NCI-H2107 treated with DMSO at 0.1 percent for 48 hours (cell line): ENCODE measurements around the gene LCN2.

Source experiments
- DNase-seq: peaks from one replicate; lab custom pipeline; 2025; ENCODE audit not compliant: unreplicated experiment; lab: John Stamatoyannopoulos, UW

LCN2 gene

GRCh38 chr9:128149951-128150593 is 819 bp downstream of the LCN2 start:
- DNase-seq, result no peak

DNA sequence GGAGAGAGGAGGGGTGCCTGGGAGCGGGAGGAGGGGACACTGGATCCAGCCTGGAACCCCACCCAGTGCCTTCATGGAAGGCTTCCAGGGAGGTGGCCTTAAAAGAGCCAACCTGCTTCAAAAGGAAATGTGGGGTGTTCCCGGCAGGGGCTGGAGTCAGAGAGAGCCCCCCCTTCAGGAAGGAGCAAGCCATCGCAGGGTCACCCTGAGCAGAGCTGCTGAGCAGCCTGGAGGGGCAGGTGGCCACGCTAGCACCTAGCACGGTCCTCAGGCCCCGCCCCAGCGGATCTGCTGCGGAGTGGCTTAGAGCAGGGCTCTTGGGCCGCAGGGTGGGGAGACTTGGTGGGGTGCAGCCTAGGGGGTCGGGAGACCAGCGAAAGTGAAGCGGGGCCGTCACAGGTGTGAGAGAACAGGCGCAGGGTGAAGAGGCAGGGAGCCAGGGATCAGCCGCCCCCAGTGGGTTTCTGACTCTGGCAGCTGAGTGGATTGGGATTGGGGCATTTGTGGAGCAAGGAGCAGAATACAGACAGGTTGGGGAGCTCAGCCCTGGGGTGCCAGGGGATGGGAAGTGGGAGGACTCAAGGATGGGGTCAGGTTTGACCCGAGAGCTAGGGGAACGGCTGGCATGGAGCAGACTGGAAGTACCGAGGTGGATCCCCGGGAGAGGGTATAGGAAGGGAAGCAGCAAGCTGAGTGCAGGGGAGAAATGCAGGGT is 1.5 kb downstream of the LCN2 start:
- DNase-seq, result no peak

DNA sequence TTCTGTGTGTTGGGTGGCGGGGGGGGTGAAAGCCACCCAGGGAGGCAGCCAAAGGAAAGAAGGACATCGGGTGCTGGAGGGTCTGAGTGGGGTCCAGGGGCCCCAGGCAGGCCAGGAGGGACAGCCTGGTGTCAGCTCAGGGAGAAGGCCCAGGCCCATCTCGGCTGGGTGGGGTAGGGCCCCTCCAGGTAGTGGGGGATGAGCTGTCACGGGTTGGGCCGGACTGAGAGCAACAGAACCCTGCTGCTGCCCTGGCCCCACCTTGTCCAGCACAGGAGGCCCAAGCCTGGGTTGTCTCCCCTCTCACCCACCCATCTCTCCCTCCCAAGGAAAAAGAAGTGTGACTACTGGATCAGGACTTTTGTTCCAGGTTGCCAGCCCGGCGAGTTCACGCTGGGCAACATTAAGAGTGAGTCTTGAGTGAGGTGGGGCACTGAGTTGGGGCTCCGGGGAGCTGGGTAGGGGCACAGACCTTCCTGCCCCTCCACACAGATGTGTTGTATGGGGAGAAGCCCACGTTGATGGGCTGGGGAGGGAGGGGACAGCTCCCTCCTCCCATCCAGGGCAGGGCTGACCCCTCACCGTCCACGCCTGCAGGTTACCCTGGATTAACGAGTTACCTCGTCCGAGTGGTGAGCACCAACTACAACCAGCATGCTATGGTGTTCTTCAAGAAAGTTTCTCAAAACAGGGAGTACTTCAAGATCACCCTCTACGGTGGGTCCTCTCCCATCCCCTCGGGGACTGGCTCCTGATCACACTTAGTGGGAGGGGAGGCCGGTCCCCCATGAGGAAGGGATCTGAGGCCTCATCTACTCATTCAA is 2.3 kb downstream of the LCN2 start:
- DNase-seq, result no peak

DNA sequence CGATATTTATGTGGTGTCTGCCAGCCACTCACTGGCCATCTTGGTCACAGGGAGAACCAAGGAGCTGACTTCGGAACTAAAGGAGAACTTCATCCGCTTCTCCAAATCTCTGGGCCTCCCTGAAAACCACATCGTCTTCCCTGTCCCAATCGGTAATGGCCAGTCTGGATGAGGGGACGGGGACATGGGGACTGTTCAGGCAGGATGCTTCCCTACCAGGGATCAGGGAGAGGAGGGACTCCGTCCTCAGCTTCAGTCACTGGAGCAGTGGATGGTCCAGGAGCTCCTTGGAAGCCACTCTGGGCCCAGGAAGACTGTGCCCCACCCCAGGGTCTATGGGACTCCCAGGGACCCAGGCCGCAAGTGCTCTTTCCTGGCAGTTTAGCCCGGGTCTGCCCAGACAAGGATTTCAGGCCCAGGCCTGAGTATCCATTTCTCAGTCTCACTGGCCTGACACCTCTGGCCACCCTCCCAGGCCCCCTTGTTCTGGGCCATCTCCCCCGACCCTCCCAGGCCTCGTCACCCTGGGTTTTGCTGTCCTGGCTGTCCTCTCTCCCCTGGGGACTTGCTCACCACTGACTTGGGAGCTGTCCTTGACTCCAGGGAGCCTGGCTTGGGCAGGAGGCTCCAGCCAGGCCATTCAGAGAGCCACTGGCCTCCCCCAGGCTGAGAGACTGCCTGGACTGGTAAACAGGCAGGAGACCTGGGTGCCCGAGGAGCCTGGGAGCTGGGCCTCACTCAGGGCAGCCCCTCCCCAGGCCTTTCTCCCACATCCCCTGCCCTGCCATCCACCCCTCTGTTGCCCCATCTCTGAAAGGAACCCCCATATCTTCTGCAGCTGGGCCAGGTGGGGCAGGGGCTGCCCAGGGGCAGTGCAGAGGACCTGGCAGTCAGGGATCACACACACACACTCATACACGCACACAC is 3.1 kb downstream of the LCN2 start:
- no peak for DNase-seq

- no peak for DNase-seq
Observed at GRCh38 chr9:128153060-128153946, 4.0 kb downstream of the LCN2 start.

DNA sequence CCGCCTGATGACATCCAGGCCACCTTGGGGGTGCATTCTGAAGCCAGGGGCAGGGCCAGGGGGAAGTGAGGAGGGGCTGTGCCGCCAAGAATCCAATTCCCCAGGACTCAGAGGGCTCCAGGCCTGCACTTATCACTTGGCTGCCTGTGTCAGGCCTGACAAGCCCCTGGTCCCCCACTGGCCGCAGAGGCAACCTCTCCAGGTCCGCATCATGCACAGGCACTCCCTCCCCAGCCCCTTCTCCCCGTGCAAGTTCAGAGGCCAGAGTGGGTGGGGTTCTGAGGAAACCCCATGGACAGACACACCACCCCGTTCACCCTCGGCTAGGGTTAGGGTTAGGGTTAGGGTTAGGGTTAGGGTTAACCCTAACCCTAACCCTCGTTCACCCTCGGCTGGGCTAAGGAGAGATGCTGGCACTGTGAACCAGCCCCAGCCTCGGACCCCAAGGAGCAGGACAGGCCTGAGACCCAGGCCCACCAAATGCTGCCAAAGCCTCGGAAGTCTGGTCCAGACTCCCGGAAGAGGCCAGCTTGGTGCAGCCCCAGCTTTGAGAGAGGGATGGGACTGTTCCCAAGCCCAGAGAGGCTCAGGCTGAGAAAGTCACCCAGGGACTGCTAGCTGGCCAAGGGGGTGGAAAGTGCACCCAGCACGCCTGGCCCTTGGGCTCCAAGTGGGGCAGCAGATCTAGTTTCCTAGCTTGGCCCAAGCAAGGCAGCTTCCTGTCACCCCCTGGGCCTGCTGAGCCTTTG is 4.9 kb downstream of the LCN2 start:
- no peak for DNase-seq

DNA sequence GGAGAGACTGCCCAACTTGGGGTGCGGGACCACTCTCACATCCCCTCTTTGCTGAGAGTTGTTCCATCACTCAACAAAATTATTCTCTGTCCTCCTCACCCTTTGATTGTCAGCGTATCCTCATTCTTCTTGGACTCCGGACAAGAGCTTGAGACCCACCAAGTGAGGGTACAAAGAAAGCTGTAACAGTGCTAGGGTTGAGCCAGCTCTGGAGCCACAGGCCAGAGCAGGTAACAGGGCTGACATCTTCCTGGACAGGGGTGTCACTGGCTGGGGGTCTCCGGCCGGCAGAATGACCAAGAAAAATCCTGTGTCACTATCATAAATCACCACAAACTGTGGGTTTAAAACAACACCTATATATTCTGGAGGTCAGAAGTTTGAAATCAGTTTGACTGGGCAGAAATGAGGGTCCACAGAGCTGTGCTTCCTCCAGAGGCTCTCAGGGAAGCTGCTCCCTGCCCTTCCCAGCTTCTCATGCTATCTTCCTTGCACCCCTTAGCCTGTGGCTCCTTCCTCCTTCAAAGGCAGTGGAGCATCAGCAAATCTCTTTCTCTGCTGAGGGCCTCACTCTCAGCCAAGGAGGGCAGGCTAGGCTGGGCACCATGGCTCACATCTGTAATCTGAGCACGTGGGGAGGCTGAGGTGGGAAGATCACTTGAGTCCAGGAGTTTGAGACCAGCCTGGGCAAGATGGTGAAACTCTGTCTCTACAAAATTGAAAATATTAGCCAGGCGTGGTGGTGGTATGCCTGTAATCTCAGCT is 6.7 kb downstream of the LCN2 start:
- no peak for DNase-seq

DNA sequence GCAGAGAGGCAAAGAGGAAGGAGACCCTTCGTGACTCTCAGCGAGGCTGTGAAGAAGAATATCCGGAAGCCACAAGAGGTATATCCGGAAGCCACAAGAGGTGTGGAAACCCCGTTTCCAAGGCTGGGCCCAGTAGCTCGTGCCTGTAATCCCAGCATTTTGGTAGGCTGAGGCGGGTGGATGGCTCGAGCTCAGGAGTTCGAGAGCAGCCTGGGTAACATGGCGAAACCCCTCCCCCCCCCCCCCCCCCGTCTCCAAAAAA is 10.2 kb downstream of the LCN2 start:
- no peak for DNase-seq

DNA sequence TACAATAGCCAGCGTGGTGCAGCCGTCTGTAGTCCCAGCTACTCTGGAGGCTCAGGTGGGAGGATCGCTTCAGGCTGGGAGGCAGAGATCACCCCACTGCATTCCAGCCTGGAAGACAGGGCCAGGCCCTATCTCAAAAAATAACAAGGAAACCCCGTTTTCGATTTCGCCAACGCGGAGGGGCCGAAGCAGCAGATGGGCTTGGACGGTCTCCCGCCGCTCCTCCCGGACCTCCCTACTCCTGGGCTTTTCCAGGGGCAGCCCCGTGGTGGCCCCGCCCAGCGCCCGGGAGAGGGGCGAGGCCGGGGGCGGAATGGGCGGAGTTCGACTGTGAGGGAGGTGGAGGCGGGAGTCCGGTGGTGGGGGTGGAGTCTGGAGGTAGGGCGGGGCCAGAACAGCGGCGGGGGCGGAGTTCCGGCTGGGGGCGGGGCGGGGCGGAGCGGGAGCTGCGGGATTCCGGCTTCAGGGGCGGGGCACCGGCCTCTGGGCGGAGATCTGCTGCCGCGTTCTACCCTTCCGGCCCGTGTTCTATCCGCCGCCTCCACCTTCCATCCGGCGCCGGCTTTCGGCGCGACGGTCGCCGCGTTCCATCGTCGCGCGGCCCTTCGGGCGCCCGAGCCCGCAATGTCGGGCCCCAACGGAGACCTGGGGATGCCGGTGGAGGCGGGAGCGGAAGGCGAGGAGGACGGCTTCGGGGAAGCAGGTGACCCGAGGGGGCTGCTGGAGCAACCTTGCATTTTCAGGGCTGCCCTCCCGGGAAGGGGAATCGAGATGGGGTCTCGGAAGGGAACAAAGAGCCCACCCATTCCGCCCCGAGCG is 10.7 kb downstream of the LCN2 start, which contains the start of gene BBLN:
Gene BBLN, plus strand, starts transcription at position 482 of the 819 bp plus-strand sequence. Its CDS starts 143 bp downstream, at position 625.
- peak; percentile 72 for DNase-seq

DNA sequence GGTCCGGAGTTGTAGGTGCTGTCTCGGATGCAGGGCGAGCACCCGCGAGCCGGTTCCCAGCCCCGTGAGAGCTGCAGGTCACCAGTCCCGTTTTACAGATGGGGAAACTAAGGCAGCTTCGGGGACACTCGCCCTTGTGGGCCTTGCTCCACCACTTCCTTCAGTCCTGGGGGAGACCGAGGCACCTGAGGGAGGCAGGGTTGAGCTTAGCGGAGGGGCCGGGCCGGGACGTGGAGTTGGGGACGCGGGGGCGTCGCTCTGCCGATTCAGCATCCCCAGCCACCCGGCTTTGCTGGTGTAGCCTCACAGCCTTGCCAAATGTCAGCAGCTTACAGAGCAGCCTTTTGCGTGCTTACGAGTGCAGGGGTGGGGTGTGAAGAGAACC is 11.3 kb downstream of the LCN2 start:
- DNase-seq, result no peak

- peak; percentile 42 for DNase-seq
Observed at GRCh38 chr9:128161215-128161902, 12.1 kb downstream of the LCN2 start.

- DNase-seq, result no peak
Observed at GRCh38 chr9:128162215-128163026, 13.2 kb downstream of the LCN2 start.

GRCh38 chr9:128163027-128163515 is 13.8 kb downstream of the LCN2 start:
- DNase-seq, result no peak

GRCh38 chr9:128163523-128164306 is 14.5 kb downstream of the LCN2 start:
- no peak for DNase-seq

DNA sequence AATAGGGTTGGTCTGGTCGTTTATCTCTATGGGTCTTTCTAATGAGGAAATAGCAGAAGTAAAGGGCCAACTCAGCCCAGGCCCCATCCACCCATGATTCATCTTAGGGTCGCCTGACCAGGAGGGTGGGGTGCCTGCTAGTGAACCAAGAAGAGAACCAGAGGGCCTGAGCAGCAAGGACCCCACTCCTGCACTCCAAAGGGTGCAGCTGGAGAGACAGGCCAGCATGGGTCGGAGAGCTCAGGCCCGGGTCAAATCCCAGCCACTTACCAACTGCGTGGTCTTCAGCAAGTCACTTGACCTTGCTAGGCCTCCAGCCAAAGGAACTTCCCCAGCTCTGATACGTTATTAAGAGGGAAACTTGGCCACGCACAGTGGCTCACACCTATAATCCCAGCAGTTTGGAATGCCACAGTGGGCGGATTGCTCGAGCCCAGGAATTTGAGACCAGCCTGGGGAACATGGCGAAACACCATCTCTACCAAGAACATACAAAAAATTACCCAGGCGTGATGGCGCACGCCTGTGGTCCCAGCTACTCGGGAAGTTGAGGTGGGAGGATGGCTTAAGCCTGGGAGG is 15.1 kb downstream of the LCN2 start:
- no peak for DNase-seq
